Measurements from ENCODE around the gene DENND5B.

DENND5B gene

DNA sequence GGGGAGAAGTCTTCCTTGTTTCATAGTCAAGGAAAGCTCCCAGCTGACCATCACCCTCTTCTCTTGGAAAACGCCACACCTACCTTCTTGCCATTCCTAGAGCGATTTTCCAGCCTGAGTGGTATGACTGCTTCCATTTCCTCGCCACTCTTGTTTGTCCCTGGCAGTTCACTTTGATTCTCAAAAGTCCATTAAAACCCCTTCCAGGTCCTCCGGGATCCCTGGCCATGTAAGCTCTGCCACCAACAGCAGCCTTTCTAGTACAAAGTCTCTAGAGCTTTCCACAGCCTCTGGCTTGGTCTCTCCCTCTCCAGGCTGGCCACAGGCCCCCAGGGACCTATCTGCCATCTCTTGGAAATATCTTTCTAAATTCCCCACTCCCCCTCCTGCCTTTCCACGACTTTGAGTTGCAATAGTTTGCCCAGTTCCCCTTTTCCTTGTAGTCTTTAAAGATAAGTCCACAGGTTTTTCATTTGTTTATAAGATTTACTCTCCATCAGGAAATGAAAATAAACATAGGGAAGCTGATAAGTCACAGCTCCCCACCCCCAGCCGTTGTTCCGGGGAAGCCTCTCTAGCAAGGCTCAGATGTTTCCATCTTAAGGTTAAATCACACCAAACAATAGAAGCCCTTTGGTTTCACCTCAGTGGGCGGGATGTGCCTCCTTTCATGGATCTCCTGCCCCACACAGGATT, 222.1 kb downstream of the DENND5B start:
- peak in 1 of 3 experiments; percentile 66 for DNase-seq

DNA sequence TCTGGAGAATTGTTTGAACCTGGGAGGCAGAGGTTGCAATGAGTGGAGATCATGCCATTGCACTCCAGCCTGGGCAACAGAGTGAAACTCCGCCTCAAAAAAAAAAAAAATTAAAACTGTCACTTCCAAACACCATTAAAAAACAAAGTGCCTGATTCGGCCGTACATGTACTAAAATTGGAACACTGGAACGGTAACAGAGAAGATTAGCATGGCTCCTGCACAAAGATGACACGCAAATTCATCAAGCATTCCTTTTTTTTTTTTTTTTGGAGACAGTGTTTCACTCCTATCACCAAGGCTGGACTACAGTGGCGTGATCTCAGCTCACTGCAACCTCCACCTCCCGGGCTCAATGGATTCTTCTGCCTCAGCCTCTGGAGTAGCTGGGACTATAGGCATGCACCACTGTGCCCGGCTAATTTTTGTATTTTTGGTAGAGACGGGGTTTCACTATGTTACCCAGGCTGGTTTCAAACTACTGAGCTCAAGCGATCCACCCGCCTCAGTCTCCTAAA, 224.8 kb downstream of the DENND5B start:
- no peak for DNase-seq

DNA sequence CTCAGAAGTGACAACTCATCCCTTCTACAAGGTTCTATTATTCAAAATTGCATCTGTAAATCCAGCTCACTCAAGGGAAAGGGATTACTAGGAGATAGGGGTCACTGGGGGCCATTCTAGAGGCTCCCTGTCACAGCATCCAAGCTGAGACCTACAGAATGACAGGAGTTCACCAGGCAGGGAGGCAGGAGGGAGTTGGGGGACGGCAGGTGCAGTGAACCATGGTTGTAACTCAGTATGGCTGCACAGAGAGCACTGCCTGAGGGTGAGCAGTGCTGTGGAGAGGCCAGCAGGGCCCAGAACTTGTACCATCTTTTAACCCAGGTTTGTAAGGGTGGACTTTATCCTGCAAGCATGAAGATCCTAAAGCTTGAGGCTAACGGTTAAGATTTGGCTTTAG, 227.1 kb downstream of the DENND5B start:
- DNase-seq, result no peak

DNA sequence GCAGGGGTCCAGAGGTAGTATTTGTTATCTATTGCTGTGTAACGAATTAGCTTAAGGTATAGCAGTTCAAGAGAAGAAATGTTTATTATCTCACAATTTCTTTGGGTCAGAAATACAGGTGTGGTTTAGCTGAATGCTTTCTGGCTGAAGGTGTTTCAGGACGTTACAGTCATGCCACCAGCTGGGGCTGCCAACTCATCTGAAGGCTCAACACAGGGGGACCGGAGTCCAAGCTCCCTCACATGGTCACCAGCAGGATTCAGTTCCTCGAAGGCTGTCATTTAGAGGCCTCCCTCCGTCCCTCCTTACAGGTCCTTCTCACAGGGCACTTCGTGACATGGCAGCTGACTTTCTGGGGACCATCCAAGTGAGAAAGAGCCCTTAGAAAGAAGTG, 227.5 kb downstream of the DENND5B start:
- DNase-seq, result peak in 1 of 3 experiments; percentile 37

DNA sequence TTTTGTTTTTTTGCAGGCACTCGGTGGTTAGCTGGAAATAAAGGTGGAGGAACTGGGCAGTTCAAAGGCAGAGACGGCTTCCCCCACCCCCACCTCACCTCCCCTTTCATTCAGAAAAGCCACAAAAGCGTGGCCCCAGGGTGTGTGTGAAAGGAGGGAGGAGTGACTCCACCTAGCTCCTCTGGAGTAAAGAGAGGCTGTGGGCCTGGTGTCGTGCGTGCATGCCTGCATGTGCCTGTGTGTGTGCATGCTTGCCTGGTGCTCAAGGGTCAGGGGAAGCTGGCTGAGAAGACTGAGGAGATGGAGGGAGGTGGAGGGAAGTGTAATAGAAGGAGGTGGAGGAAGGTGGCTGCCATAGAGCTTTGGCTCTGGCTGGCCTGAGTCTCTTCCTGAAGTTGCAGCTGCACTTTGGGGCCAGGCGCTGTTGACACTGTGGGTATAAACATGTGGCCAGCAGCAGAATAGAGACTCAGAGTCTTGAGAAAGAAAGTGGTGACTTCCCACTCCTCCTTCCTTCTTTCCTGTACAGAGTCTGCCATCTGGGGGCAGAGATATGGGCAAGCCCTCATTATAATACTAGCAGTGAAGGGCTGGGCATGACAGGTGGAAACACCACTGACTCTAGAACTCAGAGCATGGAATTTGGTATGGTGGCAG, 228.0 kb downstream of the DENND5B start:
- DNase-seq, result peak; percentile 43 to 89 (median 79)

DNA sequence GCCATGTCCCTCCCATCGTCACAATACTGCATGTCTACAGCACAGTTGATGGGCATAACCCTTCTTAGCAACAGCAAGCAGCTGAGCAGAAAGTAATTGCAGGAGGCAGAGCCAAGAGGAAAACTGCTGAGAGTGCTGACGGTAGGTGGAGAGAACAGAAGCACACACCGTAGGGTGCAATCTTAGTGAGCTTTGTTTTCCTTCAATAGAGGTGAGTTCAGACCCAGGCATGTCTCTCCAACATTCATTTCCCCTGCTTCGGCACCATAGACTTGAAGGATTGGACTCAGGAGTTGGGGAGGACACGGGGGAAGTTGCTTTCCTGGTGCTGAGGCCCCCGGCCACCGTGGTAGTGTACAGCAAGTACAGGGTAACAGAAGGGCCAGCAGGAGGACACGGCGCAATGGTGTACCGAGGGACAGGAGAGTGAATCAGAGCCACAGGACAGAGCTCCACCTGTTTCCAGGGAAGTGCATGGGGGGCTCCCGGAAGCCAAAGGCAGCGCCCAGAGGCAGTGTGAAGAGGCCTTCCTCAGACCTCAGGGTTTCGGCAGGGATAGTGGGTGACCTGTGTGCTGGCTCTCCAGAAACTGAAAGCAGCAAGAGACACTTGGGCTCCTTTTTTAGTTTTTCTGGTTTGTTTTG, 228.7 kb downstream of the DENND5B start:
- DNase-seq, result peak; percentile 75 to 94 (median 83)

DNA sequence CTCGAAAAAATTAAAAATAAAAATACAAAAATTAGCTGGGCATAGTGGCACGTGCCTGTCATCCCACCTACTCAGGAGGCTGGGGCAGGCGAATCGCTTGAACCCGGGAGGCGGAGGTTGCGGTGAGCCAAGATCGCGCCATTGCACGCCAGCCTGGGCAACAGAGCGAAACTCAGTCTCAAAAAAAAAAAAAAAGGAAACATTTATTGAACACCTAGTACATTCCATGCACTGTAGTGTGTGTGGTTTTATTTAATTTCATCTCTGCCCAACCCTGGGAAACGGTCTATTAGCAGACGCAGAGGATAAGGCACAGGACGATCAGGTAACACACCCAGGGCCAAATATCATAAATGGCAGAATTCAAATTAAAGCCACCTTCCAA, 229.2 kb downstream of the DENND5B start:
- DNase-seq, result no peak

DNA sequence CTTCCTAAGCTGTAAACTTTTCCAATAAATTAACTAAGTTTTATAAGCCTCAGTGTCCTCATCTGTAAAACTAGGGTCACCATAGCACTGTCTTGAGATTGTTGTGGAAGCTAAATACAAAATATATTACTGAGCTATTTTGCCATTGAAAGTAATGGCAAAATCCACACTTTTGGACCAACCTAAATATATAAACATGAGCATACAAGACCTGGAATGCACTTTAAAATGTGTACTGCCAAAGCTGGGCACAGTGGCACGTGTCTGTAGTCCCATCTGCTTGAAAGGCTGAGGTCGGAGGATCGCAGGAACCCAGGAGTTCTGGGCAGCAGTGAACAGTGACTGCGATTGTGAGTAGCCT, 235.2 kb downstream of the DENND5B start:
- no peak for DNase-seq

DNA sequence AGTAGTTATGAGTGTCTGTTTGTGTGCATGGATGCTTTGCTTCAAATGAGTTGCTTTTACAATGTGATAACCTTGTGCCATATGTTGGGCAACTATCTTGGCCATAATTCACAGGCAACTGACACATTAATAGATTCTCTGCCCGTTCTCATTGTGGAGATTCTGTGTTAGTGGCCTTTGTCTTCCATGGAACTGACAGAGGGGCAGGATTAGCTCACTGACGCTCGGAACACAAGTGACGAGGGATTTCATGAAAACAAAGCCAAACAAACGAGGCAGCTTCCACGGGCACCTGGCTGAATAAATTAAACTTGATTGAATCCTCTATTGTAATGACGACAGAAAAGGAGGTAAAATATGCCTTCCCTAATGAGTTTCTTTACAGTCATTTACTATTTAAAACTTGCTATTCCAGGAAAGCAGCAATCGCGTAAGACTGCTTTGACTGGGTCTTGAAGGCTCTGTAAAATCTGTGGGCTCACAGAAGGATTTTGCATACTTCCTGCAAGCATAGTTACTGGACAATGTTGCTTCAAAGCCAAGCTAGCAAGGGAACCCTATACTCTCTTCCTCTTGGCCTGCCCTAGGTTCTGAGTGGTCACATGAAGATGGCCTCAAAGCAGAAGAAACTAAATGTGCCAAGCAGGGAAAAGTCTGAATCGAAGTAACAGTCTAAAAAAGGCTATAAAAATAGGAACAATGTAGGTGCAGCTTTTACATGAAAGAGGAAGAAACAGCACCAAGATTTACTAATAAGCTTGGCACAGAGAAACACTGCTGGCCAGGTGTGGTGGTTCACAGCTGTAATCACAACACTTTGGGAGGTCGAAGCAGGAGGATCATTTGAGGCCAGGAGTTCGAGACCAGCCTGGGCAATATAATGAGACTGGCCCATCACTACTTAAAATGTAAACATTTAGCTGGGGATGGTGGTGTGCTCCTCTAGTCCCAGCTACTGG, 236.9 kb downstream of the DENND5B start:
- peak; percentile 67 to 98 (median 89) for DNase-seq

DNA sequence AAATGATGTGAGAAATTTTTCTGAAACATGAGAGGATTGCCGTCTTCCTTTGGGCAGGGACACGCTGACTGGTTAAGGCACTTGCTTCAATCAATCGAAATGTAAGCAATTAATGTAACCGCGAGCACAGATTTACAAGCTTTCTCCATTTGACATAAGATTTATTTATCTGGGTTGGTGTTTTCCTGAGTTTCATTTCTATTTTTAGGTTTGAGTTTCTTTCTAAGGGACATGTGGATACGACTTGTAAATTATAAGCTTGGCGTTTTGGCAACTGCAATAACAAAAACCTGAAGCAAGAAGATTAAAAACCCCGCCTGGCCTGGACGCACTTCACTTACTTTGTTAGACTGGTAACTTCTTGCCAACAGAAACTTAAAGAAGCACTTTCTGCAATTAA, 244.7 kb downstream of the DENND5B start:
- no peak for DNase-seq

DNA sequence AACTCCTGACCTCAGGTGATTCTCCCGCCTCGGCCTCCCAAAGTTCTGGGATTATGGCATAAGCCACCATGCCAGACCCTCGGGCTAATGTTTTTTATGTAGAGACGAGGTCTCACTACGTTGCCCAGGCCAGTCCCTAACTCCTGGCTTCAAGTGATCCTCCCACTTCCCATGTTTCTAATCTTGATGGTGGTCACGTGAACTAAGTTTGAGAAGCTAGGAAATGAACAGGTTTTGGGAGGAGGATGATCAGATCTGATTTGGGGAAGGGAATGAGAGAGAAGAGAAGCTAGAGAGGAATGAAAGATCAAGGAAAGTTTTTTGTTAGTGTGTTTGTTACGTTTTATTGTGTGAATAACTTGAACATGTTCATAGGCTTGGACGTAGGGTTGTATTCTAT, 247.8 kb downstream of the DENND5B start:
- DNase-seq, result no peak

DNA sequence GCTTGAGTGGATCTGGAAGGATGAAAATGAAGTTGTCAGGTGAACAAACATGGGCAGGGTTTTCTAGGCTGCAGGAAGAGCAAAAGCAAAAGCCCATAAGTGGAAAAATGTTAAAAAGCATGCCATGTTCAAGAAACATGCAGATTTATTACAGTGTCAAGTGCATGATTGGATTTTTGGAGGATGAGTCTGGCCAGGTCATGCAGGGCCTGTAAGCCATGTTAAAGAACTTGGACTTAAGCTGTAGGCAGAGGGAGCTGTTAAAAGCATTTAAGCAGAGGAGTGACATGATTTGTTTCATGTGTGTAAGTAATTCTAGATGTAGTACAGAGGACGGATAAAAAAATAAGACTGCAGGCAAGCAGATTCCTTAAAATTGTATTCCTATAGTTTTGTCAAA, 248.7 kb downstream of the DENND5B start:
- DNase-seq, result peak in 1 of 3 experiments; percentile 57

DNA sequence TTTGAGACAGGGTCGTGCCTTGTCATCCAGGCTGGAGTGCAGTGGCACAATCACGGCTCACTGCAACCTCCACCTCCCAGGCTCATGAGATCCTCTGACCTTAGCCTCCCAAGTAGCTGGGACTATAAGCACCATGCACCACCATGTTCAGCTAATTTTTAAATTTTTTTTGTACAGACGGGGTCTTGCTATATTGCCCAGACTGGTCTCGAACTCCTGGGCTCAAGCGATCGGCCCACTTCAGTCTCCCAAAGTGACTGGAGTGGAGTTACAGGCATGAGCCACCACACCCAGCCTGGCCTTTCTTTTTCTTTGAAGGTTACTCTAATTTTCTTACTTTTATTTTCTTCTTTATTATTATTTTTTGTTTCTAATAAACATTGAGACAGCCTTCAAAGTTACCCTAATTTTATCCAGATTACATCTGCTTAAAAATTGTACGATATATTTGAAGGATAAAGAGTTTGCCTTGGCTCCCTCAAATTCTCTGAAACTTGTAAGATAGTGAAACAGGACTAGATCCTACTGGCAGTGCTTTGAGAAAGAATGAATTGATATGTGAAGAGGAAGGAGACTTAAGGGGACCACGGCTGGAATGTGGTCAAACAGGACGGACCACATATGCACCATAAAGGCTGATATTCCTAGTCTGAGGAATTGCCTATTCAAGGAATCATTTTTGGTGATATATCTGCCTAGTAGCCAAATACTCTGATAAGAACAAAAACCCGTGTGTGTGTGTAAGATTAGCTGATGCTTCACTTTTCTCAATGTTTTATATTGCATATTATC, 250.9 kb downstream of the DENND5B start:
- no peak for DNase-seq

DNA sequence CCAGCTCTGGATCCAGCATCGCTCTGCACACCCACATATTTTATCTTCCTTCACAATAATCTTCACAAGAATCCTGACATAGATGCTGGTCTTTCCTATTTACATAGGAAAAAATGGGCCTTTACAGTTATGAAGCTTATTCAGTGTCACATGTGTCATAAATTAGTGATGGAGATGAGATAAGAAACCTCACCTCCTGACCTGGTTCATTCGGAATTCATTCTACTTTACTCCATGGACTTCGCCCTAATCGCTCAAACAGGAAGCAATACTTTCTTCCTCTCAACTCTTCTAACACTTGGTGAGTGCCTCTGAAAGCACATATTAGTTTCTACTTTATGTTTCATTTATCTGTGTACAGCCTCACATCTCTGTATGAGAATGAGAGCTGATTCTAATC, 253.0 kb downstream of the DENND5B start:
- no peak for DNase-seq
